ENCODE measurements around the gene BICC1.

DNA sequence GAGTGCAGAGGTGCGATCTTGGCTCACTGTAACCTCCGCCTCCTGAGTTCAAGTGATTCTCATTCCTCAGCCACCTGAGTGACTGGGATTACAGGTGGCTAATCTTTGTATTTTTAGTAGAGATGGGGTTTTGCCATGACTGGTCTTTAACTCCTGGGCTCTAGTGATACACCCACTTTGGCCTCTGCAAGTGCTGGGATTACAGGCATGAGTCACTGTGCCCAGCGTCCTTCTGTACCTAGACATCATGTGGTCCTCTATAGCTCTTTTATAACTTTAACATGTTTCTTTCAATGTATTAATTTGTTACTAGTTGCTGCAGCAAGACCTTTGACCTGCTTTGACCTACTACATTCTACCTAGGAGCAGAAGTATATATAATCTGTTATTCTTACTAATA lies 38.7 kb upstream of the BICC1 start:
- TF ChIP-seq POLR2AphosphoS5 (IDR thresholded peaks at IDR 0.05; ENCODE audit: low read depth) = no peak
- TF ChIP-seq, protein P1, sequence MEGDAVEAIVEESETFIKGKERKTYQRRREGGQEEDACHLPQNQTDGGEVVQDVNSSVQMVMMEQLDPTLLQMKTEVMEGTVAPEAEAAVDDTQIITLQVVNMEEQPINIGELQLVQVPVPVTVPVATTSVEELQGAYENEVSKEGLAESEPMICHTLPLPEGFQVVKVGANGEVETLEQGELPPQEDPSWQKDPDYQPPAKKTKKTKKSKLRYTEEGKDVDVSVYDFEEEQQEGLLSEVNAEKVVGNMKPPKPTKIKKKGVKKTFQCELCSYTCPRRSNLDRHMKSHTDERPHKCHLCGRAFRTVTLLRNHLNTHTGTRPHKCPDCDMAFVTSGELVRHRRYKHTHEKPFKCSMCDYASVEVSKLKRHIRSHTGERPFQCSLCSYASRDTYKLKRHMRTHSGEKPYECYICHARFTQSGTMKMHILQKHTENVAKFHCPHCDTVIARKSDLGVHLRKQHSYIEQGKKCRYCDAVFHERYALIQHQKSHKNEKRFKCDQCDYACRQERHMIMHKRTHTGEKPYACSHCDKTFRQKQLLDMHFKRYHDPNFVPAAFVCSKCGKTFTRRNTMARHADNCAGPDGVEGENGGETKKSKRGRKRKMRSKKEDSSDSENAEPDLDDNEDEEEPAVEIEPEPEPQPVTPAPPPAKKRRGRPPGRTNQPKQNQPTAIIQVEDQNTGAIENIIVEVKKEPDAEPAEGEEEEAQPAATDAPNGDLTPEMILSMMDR (IDR thresholded peaks at IDR 0.05; ENCODE audit: insufficient read depth, low read length) = no peak

Measured in HL-60 (cell line).